ENCODE data around the gene GATAD2A.

DNA sequence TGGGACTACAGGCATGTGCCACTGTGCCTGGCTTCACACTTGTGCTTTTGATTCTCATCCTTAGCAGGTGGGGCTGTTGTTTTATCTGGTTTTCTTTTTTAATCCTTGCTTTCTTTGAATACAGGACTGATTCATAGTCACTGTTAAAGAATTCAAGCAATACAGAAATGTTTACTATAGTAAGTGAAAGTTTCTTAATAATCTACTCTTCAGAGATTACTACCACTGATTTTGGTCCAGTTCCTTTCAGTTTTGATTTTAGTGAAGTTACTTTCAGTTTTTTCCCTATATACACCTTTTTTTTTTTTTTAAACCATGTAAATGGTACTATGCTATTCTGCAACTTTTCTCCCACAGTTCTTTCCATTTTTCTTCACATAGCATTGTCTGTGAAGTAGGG lies 53.6 kb downstream of the GATAD2A start:
- TF ChIP-seq, protein P1, sequence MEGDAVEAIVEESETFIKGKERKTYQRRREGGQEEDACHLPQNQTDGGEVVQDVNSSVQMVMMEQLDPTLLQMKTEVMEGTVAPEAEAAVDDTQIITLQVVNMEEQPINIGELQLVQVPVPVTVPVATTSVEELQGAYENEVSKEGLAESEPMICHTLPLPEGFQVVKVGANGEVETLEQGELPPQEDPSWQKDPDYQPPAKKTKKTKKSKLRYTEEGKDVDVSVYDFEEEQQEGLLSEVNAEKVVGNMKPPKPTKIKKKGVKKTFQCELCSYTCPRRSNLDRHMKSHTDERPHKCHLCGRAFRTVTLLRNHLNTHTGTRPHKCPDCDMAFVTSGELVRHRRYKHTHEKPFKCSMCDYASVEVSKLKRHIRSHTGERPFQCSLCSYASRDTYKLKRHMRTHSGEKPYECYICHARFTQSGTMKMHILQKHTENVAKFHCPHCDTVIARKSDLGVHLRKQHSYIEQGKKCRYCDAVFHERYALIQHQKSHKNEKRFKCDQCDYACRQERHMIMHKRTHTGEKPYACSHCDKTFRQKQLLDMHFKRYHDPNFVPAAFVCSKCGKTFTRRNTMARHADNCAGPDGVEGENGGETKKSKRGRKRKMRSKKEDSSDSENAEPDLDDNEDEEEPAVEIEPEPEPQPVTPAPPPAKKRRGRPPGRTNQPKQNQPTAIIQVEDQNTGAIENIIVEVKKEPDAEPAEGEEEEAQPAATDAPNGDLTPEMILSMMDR (optimal IDR thresholded peaks at IDR 0.05 in 1 of 3, IDR thresholded peaks at IDR 0.05 in 1 of 3, conservative IDR thresholded peaks at IDR 0.05 in 1 of 3; ENCODE audit: extremely low read depth in 1 of 3, insufficient read depth in 2 of 3, low read length in 3 of 3) = no peak
- no peak for TF ChIP-seq EZH2 (IDR thresholded peaks at IDR 0.05; ENCODE audit: low read length)
